Measurements from ENCODE around the gene MKRN1. TPM values are rescaled to one million over a fixed set of nuclear protein-coding genes. Genes with fewer than 3 reads are reported as not detected.
"Not testable (repeated sequence)": the region's sequence is repeated elsewhere in the genome, so short reads cannot be mapped to it uniquely, and the experiment has no call there.

Gene MKRN1
- 55.5 and 61.4 TPM in 2 replicates for total RNA-seq (2014; rRNA removed; shearing (Covaris generic))

- peak; percentile 95 for DNase-seq (ENCODE audit: low read depth)
These were observed at the start of gene MKRN1 for GRCh38 chr7:140479062-140479738. Gene MKRN1, minus strand, starts transcription at chr7:140479505. Its CDS starts 161 bp downstream, at chr7:140479344.

DNA sequence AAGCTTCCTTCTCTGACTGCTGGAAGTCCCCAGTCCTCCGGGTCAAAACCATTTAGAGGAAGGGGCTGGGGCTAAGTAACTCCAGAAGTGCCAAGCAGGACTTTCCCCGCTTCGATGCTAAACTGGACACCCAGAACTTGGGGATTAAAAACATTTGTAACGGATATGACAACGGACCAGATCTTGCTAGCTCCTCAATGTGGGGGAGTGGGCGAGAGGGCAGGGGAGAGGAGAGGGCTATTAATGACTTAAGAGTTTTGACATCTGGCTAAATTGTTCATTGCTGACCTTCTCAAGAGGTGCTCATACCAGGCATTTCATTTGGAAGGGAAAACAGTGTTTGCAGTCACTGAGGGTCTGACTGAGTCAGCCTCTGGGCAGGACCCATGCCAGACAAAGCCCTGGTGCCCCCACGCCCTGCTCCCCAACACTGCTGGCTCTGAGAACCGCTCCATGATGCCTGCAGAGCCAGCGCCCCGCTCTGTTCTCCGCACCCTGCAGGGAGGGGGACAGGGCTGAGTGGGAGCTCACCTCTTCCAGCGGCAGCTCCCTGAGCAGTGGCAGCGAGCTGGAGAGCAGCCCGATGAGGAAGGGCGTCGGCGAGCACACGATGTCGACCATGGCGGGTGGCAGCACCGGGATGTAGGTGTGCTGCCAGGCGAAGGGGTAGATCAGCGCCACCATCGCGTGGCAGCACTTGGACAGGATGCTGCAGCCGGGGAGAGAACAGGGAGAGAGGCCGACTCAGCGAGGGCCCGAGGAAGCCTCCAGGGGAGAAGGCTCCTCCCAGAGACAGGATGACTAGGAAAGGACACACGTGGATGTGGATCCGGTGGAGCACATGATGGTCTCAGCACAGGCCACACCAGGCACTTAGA, 47.7 kb upstream of the MKRN1 start:
- DNase-seq (ENCODE audit: low read depth): peak; percentile 24

- DNase-seq (ENCODE audit: low read depth): no peak
These were observed 46.9 kb upstream of the MKRN1 start for GRCh38 chr7:140526214-140526613.

GRCh38 chr7:140525743-140526142, 46.4 kb upstream of the MKRN1 start:
- DNase-seq (ENCODE audit: low read depth): peak; percentile 16

GRCh38 chr7:140521421-140521820, 42.1 kb upstream of the MKRN1 start:
- DNase-seq (ENCODE audit: low read depth): no peak

DNA sequence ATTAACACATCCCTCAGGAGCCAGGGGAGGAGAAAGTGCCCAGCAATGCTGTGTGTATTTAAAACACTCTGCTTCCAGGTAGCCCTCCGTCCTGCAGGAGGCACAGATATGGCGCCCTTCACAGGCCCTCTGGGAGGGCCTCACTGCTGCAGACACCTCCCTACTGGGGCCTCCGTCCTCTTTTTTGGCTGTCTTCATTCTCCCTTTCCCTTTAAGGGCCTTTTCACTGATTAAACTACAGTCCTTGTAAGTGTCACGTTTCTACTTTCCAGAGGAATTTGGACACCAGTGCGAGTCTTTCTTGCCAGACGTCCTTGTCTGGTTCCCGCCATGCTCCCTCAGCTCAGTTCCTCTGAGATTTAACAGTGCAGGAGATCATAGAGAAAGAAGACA, 39.7 kb upstream of the MKRN1 start:
- no peak for DNase-seq (ENCODE audit: low read depth)

DNA sequence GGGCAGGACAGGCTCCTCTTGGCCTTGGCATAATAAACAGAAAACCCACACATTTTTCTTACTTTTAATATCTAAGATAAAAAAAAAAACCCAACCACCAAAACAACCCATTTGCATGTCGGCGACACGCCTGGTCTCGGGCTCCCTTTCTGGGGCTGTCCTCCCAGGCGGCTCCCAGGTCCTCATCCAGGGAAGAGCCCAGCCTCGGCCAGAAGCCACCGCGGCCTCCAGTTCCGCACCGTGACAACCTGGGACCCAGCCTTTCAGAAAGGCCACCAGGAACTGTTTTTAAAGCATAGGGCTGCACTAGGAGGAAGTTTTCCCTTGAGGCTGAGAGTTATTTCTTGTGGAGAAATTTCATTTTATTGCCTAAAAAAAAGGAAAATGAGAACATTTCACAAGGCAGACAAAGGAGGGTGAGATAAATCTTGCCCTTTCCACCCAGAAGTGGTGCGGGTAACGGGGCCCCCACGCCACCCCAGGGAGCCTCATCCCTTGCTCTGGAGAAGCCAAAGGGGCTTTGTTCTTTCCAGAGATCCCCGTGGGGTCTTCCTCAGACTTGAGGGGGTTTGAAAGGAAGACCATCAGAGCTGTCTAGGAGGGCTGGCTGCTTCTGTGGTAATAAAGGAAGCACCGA, 39.2 kb upstream of the MKRN1 start:
- no peak for DNase-seq (ENCODE audit: low read depth)

GRCh38 chr7:140517546-140518369, 38.5 kb upstream of the MKRN1 start:
- DNase-seq (ENCODE audit: low read depth): peak; percentile 89

- peak; percentile 32 for DNase-seq (ENCODE audit: low read depth)
These were observed 33.2 kb upstream of the MKRN1 start for GRCh38 chr7:140512317-140513000.

GRCh38 chr7:140509789-140510188, 30.5 kb upstream of the MKRN1 start:
- no peak for DNase-seq (ENCODE audit: low read depth)

GRCh38 chr7:140507556-140507955, 28.3 kb upstream of the MKRN1 start:
- DNase-seq (ENCODE audit: low read depth): not testable (repeated sequence)

DNA sequence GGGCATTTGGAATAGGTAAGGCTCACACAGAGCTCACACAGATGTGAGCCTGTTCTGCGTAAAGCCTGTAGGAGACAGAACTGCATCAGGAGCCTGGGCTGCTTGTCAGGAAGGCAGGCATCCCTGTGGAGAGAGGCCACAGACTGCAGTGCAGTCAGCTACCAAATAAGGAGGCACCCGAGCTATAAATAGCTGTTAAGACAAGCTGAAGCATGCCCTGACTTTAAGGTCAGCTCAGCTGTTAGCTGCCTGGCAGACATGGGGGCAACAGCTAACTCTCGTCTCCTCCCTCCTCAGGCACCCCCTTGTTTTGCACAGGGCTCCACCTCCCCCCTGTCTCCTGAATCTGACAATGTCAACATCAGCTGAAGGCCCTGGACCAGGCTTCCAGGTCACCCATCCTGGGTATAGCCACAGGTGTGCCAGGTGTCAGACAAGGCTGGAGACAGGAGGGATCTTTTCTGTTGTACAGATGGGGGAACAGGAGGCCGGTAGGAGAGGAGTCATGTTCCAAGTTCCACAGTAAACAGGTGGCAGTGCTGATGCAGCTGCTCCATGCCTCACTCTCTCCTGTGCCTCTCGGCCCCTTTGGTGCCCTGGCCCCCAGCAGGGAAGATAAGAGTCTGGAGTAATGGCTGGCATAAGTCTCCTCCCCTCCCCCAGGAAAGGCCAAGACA, 27.6 kb upstream of the MKRN1 start:
- DNase-seq (ENCODE audit: low read depth): no peak

- no peak for DNase-seq (ENCODE audit: low read depth)
These were observed 22.7 kb upstream of the MKRN1 start for GRCh38 chr7:140501966-140502365.

DNA sequence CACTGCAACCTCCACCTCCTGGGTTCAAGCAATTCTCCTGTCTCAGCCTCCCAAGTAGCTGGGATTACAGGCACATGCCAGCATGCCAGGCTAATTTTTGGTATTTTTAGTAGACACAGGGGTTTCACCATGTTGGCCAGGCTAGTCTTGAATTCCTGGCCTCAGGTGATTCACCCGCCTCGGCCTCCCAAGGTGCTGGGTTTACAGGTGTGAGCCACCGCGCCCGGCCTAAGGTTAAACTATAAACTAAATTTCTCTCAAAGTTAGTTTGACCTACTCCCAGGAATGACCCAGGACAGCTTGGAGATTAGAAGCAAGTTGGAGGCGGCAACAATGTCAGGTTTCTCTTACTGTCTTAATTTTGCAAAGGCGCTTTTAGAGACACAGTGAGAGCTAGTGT, 18.5 kb upstream of the MKRN1 start:
- not testable (repeated sequence) for DNase-seq (ENCODE audit: low read depth)

- no peak for DNase-seq (ENCODE audit: low read depth)
These were observed 18.0 kb upstream of the MKRN1 start for GRCh38 chr7:140497241-140497769.

GRCh38 chr7:140495514-140496097, 16.3 kb upstream of the MKRN1 start:
- DNase-seq (ENCODE audit: low read depth): no peak

DNA sequence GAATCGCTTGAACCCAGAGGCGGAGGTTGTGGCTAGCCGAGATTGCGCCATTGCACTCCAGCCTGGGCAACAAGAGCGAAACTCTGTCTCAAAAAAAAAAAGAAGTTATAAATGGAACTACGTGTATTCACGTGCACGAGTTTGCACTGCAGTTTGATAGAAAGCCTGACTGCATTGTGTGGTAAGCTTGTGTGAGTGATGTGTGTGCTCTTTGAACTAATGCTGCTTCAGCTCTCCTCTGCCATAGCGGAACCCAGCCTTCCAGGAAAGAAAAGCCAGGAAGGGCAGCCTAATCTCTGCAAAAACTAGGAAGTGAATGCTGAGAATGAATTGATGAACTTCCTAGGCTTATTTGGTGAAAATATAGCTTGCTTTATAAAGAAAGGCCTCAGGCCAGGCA, 15.6 kb upstream of the MKRN1 start:
- DNase-seq (ENCODE audit: low read depth): no peak

- no peak for DNase-seq (ENCODE audit: low read depth)
These were observed 9.7 kb upstream of the MKRN1 start for GRCh38 chr7:140489026-140489359.

DNA sequence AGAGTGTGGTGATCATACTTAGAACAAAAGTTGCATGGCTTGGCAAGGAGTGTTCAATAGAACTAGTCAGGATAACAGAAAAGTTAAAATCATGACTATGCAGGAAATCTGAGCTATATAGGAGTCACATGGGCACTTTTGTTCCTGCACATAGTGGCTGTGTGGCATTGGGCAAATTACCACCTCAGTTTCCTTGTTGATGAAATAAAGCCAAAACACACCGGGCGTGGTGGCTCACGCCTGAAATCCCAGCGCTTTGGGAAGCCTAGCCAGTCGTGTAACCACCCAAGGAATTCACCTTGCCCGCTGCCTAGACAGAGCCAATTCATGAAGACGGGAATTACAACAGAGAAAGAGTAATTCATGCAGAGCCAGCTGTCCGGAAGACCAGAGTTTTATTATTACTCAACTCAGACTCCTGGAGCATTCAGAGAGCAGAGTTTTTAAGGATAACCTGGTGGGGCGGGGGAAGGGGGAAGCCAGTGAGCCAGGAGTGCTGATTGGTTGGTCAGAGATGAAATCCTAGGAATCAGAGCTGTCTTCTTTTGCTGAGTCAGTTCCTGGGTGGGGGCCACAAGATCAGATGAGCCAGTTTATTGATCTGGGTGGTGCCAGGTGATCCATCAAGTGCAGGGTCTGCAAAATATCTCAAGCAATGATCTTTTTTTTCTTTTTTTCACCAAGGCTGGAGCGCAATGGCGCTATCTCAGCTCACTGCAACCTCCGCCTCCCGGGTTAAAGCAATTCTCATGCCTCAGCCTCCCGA, 6.4 kb upstream of the MKRN1 start:
- no peak for DNase-seq (ENCODE audit: low read depth)

Measured in Daoy (cell line).